Neural cell (in vitro differentiated cells): ENCODE measurements around the gene PTPN21.

ENCODE experiments used
- EZH2 ChIP-seq: fragments of 200-600, 300-800 bp; shearing (Covaris generic), sonication (generic); IDR thresholded peaks from 2 replicates; pipeline ENCODE4 v1.6.1; 2014; ENCODE audit warnings: antibody characterized with exemption, low read length, borderline replicate concordance, mild to moderate bottlenecking; ENCODE audit not compliant: insufficient read depth, poor library complexity, severe bottlenecking
- POLR2AphosphoS5 ChIP-seq: IDR thresholded peaks from 2 replicates; pipeline ENCODE4 v1.6.1; 2012
- REST ChIP-seq: IDR thresholded peaks from 2 replicates; pipeline ENCODE4 v1.6.1; 2012; ENCODE audit warnings: borderline replicate concordance
- TF ChIP-seq, protein P1 (sequence below): fragments of 450-650 bp; IDR thresholded peaks from 2 replicates; pipeline ENCODE4 v1.5.1; 2014; ENCODE audit warnings: antibody characterized with exemption, mild to moderate bottlenecking, moderate library complexity; ENCODE audit not compliant: poor library complexity, severe bottlenecking

DNA sequence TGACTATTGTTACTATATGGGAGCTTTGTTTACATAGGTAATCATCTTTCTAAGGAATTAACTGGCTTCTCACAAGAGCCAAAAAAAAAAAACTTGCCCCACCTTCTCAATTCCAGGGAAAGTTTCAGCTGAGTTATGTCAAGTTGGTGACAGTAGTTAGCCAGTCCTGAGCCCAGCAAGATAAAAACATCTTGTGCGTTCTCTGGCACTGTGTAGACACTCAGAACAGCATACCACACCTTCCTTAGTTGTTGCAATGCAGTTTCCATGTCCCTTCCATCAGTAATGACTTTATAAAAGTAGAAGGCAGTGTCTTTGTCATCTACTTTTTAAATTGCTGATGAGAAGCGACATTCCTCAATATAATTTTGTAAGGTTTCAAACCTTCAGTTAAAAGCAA lies 50.2 kb downstream of the PTPN21 start:
- TF ChIP-seq REST (no peak), POLR2AphosphoS5 (no peak), EZH2 (no peak)
- TF ChIP-seq, protein P1, sequence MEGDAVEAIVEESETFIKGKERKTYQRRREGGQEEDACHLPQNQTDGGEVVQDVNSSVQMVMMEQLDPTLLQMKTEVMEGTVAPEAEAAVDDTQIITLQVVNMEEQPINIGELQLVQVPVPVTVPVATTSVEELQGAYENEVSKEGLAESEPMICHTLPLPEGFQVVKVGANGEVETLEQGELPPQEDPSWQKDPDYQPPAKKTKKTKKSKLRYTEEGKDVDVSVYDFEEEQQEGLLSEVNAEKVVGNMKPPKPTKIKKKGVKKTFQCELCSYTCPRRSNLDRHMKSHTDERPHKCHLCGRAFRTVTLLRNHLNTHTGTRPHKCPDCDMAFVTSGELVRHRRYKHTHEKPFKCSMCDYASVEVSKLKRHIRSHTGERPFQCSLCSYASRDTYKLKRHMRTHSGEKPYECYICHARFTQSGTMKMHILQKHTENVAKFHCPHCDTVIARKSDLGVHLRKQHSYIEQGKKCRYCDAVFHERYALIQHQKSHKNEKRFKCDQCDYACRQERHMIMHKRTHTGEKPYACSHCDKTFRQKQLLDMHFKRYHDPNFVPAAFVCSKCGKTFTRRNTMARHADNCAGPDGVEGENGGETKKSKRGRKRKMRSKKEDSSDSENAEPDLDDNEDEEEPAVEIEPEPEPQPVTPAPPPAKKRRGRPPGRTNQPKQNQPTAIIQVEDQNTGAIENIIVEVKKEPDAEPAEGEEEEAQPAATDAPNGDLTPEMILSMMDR, result no peak
